ENCODE results near the gene ZNF79. TPM values are rescaled to one million over a fixed set of nuclear protein-coding genes. Genes with fewer than 3 reads are reported as not detected.
"Not testable (repeated sequence)": the region's sequence is repeated elsewhere in the genome, so short reads cannot be mapped to it uniquely, and the experiment has no call there.

The ZNF79 gene
- polyA plus RNA-seq, 2 donors, result 2.3 to 2.5 TPM

DNA sequence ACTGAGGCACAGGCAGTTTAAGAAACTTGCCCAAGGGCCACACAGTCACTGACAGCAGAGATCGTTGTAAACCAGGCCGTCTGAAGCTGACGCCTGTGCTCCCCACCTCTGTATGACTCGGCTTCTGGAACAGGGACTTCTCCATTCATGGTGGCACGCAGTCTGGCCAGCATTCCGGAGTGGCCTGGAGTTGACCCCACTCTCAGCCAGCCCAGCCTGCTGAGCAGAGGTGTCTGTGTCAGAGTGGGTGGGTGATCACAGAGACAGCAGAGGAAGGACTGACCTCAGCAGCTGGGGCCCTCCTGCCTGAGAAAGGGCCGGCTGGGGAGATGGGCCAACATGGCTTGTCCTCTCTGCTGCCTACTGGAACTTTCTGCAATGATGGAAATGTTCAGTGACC is 39.7 kb downstream of the ZNF79 start:
- Histone ChIP-seq H3K27ac (ENCODE audit: low read depth in 2 of 2, low read length in 1 of 2) (no peak overlapping the region), H3K36me3 (ENCODE audit: control insufficient read depth in 2 of 2, insufficient read depth in 2 of 2, low read length in 1 of 2) (peaks cover 8 to 52% of the 10 kb centered on the region in 2 donors), H3K9me3 (ENCODE audit: control insufficient read depth in 2 of 2, insufficient read depth in 1 of 2, low read depth in 1 of 2, low read length in 1 of 2) (no peaks in the 10 kb centered on the region), H3K4me1 (ENCODE audit: control insufficient read depth in 2 of 2, insufficient read depth in 2 of 2, low read length in 1 of 2) (no peaks in the 10 kb centered on the region), H3K27me3 (ENCODE audit: control insufficient read depth in 1 of 2, insufficient read depth in 2 of 2, low read length in 2 of 2) (no peaks in the 10 kb centered on the region), H3K4me3 (ENCODE audit: low read depth in 1 of 2, low read length in 2 of 2) (no peak overlapping the region)
- WGBS, 2 donors, result 74 to 84% methylated on average over 7 of the region's 7 CpGs

GRCh38 chr9:127466407-127466917 is 42.3 kb downstream of the ZNF79 start:
- H3K36me3 ChIP-seq (ENCODE audit: control insufficient read depth in 2 of 2, insufficient read depth in 2 of 2, low read length in 1 of 2), result peaks cover 5 to 35% of the 10 kb centered on the region in 2 donors
- not testable (repeated sequence) for H3K27ac ChIP-seq (ENCODE audit: low read depth in 2 of 2, low read length in 1 of 2); H3K4me1 ChIP-seq (ENCODE audit: control insufficient read depth in 2 of 2, insufficient read depth in 2 of 2, low read length in 1 of 2); H3K27me3 ChIP-seq (ENCODE audit: control insufficient read depth in 1 of 2, insufficient read depth in 2 of 2, low read length in 2 of 2); H3K9me3 ChIP-seq (ENCODE audit: control insufficient read depth in 2 of 2, insufficient read depth in 1 of 2, low read depth in 1 of 2, low read length in 1 of 2); H3K4me3 ChIP-seq (ENCODE audit: low read depth in 1 of 2, low read length in 2 of 2)
- WGBS, 2 donors, result 92 to 97% methylated on average over 5 of the region's 5 CpGs

DNA sequence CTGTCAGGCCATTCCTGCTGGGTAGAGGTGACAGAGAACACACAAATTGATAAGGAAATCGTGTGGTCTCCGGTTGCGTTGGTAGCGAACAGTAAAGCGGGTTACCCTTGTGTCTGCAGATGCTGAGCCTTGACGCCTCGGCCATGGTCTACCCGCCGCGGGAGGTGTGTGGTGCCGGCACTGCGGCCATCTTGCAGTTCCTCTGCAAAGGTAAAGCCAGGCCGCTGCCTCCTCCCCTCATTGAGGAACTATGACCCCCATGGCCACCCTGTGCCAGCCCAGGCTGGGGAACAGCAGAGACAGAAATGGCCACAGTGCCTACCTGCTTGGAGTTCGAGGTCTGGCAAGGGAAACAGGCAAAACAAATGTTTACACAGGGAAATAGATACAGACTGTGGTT is 43.4 kb downstream of the ZNF79 start:
- H3K4me3 ChIP-seq (ENCODE audit: low read depth in 1 of 2, low read length in 2 of 2), result no peak overlapping the region
- no peaks in the 10 kb centered on the region for H3K27me3 ChIP-seq (ENCODE audit: control insufficient read depth in 1 of 2, insufficient read depth in 2 of 2, low read length in 2 of 2)
- H3K27ac ChIP-seq (ENCODE audit: low read depth in 2 of 2, low read length in 1 of 2), result no peak overlapping the region
- no peaks in the 10 kb centered on the region for H3K9me3 ChIP-seq (ENCODE audit: control insufficient read depth in 2 of 2, insufficient read depth in 1 of 2, low read depth in 1 of 2, low read length in 1 of 2)
- peaks cover 5 to 27% of the 10 kb centered on the region in 2 donors for H3K36me3 ChIP-seq (ENCODE audit: control insufficient read depth in 2 of 2, insufficient read depth in 2 of 2, low read length in 1 of 2)
- 95% methylated on average over 14 of the region's 14 CpGs for WGBS, 2 donors
- H3K4me1 ChIP-seq (ENCODE audit: control insufficient read depth in 2 of 2, insufficient read depth in 2 of 2, low read length in 1 of 2), result no peaks in the 10 kb centered on the region

GRCh38 chr9:127470662-127471061 is 46.5 kb downstream of the ZNF79 start:
- H3K36me3 ChIP-seq (ENCODE audit: control insufficient read depth in 2 of 2, insufficient read depth in 2 of 2, low read length in 1 of 2), result peaks cover 0 to 22% of the 10 kb centered on the region in 2 donors
- WGBS, 2 donors, result 93 to 97% methylated on average over 3 of the region's 3 CpGs

GRCh38 chr9:127473501-127473900 is 49.3 kb downstream of the ZNF79 start:
- Histone ChIP-seq H3K27me3 (ENCODE audit: control insufficient read depth in 1 of 2, insufficient read depth in 2 of 2, low read length in 2 of 2) (no peaks in the 10 kb centered on the region), H3K4me1 (ENCODE audit: control insufficient read depth in 2 of 2, insufficient read depth in 2 of 2, low read length in 1 of 2) (no peaks in the 10 kb centered on the region), H3K9me3 (ENCODE audit: control insufficient read depth in 2 of 2, insufficient read depth in 1 of 2, low read depth in 1 of 2, low read length in 1 of 2) (no peaks in the 10 kb centered on the region), H3K36me3 (ENCODE audit: control insufficient read depth in 2 of 2, insufficient read depth in 2 of 2, low read length in 1 of 2) (peaks cover 4 to 14% of the 10 kb centered on the region in 2 donors), H3K27ac (ENCODE audit: low read depth in 2 of 2, low read length in 1 of 2) (no peak overlapping the region), H3K4me3 (ENCODE audit: low read depth in 1 of 2, low read length in 2 of 2) (no peak overlapping the region)
- WGBS, 2 donors, result 90 to 91% methylated on average over 10 of the region's 10 CpGs

More at GRCh38 chr9:127470662-127471061, 46.5 kb downstream of the ZNF79 start:
- H3K4me3 ChIP-seq (ENCODE audit: low read depth in 1 of 2, low read length in 2 of 2), result no peak overlapping the region
- H3K27me3 ChIP-seq (ENCODE audit: control insufficient read depth in 1 of 2, insufficient read depth in 2 of 2, low read length in 2 of 2), result no peaks in the 10 kb centered on the region
- H3K27ac ChIP-seq (ENCODE audit: low read depth in 2 of 2, low read length in 1 of 2), result no peak overlapping the region
- H3K9me3 ChIP-seq (ENCODE audit: control insufficient read depth in 2 of 2, insufficient read depth in 1 of 2, low read depth in 1 of 2, low read length in 1 of 2), result no peaks in the 10 kb centered on the region
- no peaks in the 10 kb centered on the region for H3K4me1 ChIP-seq (ENCODE audit: control insufficient read depth in 2 of 2, insufficient read depth in 2 of 2, low read length in 1 of 2)

- Histone ChIP-seq H3K4me3 (ENCODE audit: low read depth in 1 of 2, low read length in 2 of 2) (no peak overlapping the region), H3K4me1 (ENCODE audit: control insufficient read depth in 2 of 2, insufficient read depth in 2 of 2, low read length in 1 of 2) (no peaks in the 10 kb centered on the region), H3K27ac (ENCODE audit: low read depth in 2 of 2, low read length in 1 of 2) (no peak overlapping the region), H3K27me3 (ENCODE audit: control insufficient read depth in 1 of 2, insufficient read depth in 2 of 2, low read length in 2 of 2) (no peaks in the 10 kb centered on the region), H3K36me3 (ENCODE audit: control insufficient read depth in 2 of 2, insufficient read depth in 2 of 2, low read length in 1 of 2) (peaks cover 5 to 15% of the 10 kb centered on the region in 2 donors), H3K9me3 (ENCODE audit: control insufficient read depth in 2 of 2, insufficient read depth in 1 of 2, low read depth in 1 of 2, low read length in 1 of 2) (no peaks in the 10 kb centered on the region)
- WGBS, 2 donors, result 78 to 85% methylated on average over 4 of the region's 4 CpGs
Measured at GRCh38 chr9:127473932-127474331, 49.8 kb downstream of the ZNF79 start.

DNA sequence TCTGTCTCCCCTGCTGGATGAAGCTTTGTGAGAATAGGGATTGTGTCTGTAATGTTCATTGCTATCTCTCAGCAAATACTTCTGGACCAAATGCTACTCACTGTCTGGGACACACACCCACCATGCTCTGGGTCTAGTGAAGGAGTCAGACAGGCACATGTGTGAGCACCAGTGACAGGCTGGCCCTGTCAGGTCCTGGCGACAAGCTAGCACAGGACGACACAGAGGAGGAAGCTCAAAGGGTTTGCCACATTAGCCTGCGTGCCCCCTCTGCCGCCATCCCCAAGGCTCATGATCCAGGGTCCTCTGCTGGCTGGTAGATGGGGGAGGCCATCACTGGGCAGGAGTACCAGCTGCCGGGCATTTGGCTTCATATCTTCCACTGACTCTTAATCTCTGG is 50.4 kb downstream of the ZNF79 start:
- Histone ChIP-seq H3K27me3 (ENCODE audit: control insufficient read depth in 1 of 2, insufficient read depth in 2 of 2, low read length in 2 of 2) (no peaks in the 10 kb centered on the region), H3K36me3 (ENCODE audit: control insufficient read depth in 2 of 2, insufficient read depth in 2 of 2, low read length in 1 of 2) (peaks cover 9 to 21% of the 10 kb centered on the region in 2 donors), H3K9me3 (ENCODE audit: control insufficient read depth in 2 of 2, insufficient read depth in 1 of 2, low read depth in 1 of 2, low read length in 1 of 2) (no peaks in the 10 kb centered on the region), H3K27ac (ENCODE audit: low read depth in 2 of 2, low read length in 1 of 2) (no peak overlapping the region), H3K4me3 (ENCODE audit: low read depth in 1 of 2, low read length in 2 of 2) (no peak overlapping the region), H3K4me1 (ENCODE audit: control insufficient read depth in 2 of 2, insufficient read depth in 2 of 2, low read length in 1 of 2) (no peaks in the 10 kb centered on the region)
- WGBS, 2 donors, result 94 to 97% methylated on average over 5 of the region's 5 CpGs

DNA sequence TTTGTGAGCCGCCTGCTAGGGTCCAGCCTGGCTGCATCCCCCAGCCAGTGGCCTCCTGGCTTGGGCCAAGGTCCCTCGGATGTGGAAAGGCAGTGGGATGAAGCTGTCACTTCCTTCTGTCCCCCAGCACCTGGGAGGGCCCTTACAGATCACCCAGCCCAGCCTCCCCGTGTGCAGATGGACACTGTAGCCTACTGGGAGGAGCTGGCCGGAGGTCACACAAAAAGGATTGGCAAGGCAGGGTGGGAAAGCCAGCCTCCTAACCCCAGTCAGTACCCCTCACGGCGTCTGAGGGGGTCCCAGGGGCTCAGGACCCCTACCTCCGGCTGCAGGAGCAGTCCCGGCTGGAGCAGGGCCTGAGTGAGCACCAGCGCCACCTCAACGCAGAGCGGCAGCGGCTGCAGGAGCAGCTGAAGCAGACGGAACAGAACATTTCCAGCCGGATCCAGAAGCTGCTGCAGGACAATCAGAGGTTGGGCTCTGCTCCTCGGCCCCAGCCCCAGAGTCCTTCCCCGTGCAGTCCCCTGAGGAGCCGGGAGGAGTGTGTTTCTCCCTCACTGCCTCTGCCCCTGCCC is 55.4 kb downstream of the ZNF79 start:
- no peaks in the 10 kb centered on the region for H3K4me1 ChIP-seq (ENCODE audit: control insufficient read depth in 2 of 2, insufficient read depth in 2 of 2, low read length in 1 of 2)
- no peaks in the 10 kb centered on the region for H3K9me3 ChIP-seq (ENCODE audit: control insufficient read depth in 2 of 2, insufficient read depth in 1 of 2, low read depth in 1 of 2, low read length in 1 of 2)
- 89 to 90% methylated on average over 17 of the region's 17 CpGs for WGBS, 2 donors
- H3K27ac ChIP-seq (ENCODE audit: low read depth in 2 of 2, low read length in 1 of 2), result no peak overlapping the region
- no peaks in the 10 kb centered on the region for H3K27me3 ChIP-seq (ENCODE audit: control insufficient read depth in 1 of 2, insufficient read depth in 2 of 2, low read length in 2 of 2)
- H3K36me3 ChIP-seq (ENCODE audit: control insufficient read depth in 2 of 2, insufficient read depth in 2 of 2, low read length in 1 of 2), result peaks cover 14 to 18% of the 10 kb centered on the region in 2 donors
- no peak overlapping the region for H3K4me3 ChIP-seq (ENCODE audit: low read depth in 1 of 2, low read length in 2 of 2)

DNA sequence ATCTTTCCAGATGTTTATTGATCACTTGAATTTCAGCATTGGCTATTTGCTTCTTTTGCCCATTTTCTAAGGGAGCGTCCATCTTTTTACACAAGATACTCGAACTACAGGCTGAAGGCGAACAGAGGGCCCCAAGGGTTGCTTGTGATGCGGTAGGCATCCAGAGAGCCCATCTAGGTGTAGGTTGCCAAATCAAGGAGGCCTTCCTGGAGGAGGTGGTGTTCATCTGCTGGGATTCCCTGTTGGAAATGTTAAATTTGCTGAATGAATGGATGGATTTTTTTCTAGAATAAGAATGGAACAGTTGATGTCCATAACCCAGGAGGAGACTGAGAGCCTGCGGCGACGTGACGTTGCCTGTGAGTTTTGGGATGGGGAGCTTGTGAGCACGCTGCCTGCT is 58.5 kb downstream of the ZNF79 start:
- Histone ChIP-seq H3K9me3 (ENCODE audit: control insufficient read depth in 2 of 2, insufficient read depth in 1 of 2, low read depth in 1 of 2, low read length in 1 of 2) (no peaks in the 10 kb centered on the region), H3K4me1 (ENCODE audit: control insufficient read depth in 2 of 2, insufficient read depth in 2 of 2, low read length in 1 of 2) (no peaks in the 10 kb centered on the region), H3K4me3 (ENCODE audit: low read depth in 1 of 2, low read length in 2 of 2) (no peak overlapping the region), H3K27me3 (ENCODE audit: control insufficient read depth in 1 of 2, insufficient read depth in 2 of 2, low read length in 2 of 2) (no peaks in the 10 kb centered on the region), H3K27ac (ENCODE audit: low read depth in 2 of 2, low read length in 1 of 2) (no peak overlapping the region), H3K36me3 (ENCODE audit: control insufficient read depth in 2 of 2, insufficient read depth in 2 of 2, low read length in 1 of 2) (peaks cover 16 to 29% of the 10 kb centered on the region in 2 donors)
- WGBS, 2 donors, result 95 to 97% methylated on average over 9 of the region's 9 CpGs

- WGBS, 2 donors, result 83 to 86% methylated on average over 11 of the region's 11 CpGs
- H3K27ac ChIP-seq (ENCODE audit: low read depth in 2 of 2, low read length in 1 of 2), result no peak overlapping the region
- H3K4me1 ChIP-seq (ENCODE audit: control insufficient read depth in 2 of 2, insufficient read depth in 2 of 2, low read length in 1 of 2), result no peaks in the 10 kb centered on the region
- H3K9me3 ChIP-seq (ENCODE audit: control insufficient read depth in 2 of 2, insufficient read depth in 1 of 2, low read depth in 1 of 2, low read length in 1 of 2), result no peaks in the 10 kb centered on the region
- no peak overlapping the region for H3K4me3 ChIP-seq (ENCODE audit: low read depth in 1 of 2, low read length in 2 of 2)
- H3K27me3 ChIP-seq (ENCODE audit: control insufficient read depth in 1 of 2, insufficient read depth in 2 of 2, low read length in 2 of 2), result no peaks in the 10 kb centered on the region
- peaks cover 5 to 32% of the 10 kb centered on the region in 2 donors for H3K36me3 ChIP-seq (ENCODE audit: control insufficient read depth in 2 of 2, insufficient read depth in 2 of 2, low read length in 1 of 2)
Measured at GRCh38 chr9:127485995-127486394, 61.8 kb downstream of the ZNF79 start.

Data from esophagus (tissue), 2 donors.